Sigmoid colon (tissue), 4 donors: ENCODE measurements around the gene MED19.

ENCODE experiments used
- POLR2A ChIP-seq, 2 donors: fragments of 450-650 bp; IDR thresholded peaks; one replicate each; pipeline ENCODE4 v1.6.1; 2016; ENCODE audit warnings: antibody characterized with exemption in 2 of 2, mild to moderate bottlenecking in 2 of 2, moderate library complexity in 2 of 2
- POLR2AphosphoS5 ChIP-seq, 4 donors: sonication (generic); formaldehyde crosslinking; IDR thresholded peaks; one replicate each; pipeline ENCODE4 v1.6.1; 2017; ENCODE audit warnings: antibody characterized with exemption in 4 of 4
- TF ChIP-seq, protein P1 (sequence below), 4 experiments: fragments of 450-650 bp in 3 of 4; fragments of 200-600 bp in 1 of 4; IDR thresholded peaks; one replicate each; pipeline ENCODE4 v1.5.1; 2016 to 2019; ENCODE audit warnings: antibody characterized with exemption in 4 of 4, mild to moderate bottlenecking in 3 of 4, moderate library complexity in 2 of 4

DNA sequence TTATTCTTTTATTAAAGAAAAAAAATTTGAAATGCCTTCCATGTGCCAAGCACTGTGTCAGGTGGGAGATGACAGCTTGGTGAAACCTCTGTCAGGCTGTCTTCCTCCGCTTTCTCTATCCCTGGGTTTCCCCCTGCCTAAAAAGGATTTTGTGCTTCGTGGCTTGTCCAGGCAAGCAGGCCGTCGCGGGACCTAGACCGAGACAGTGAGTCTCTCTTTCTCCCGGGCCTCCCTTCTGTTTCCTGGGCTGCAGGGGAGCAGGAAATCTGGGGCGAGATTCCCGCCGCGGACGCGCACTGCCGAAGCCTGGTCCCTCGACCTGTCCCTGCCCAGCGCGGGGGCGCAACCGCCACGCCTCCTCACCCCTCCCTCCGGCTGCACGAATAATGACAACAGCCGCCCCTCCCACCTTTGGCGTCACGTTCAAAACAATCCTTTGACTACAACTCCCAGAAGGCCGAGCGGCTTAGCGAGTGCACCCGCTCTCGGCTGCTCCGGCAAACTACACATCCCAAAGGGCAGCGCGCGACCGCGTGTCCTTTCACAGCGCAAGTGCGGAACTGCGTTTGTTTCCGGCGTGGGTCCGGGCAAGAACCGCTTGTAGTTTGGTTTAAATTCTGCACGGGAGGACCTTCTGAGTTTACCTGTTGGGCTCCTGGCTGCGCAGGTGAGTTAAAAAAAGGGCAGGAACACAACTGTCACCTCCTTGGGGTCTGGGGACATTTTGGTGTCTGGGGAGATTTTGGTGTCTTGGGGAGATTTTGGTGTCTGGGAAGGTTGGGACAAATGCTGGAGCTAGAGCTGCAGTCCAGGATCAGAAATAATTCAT, 54.6 kb downstream of the MED19 start, which contains the start of gene CLP1:
- TF ChIP-seq, protein P1, sequence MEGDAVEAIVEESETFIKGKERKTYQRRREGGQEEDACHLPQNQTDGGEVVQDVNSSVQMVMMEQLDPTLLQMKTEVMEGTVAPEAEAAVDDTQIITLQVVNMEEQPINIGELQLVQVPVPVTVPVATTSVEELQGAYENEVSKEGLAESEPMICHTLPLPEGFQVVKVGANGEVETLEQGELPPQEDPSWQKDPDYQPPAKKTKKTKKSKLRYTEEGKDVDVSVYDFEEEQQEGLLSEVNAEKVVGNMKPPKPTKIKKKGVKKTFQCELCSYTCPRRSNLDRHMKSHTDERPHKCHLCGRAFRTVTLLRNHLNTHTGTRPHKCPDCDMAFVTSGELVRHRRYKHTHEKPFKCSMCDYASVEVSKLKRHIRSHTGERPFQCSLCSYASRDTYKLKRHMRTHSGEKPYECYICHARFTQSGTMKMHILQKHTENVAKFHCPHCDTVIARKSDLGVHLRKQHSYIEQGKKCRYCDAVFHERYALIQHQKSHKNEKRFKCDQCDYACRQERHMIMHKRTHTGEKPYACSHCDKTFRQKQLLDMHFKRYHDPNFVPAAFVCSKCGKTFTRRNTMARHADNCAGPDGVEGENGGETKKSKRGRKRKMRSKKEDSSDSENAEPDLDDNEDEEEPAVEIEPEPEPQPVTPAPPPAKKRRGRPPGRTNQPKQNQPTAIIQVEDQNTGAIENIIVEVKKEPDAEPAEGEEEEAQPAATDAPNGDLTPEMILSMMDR (IDR thresholded peaks at IDR 0.05): no peak
- TF ChIP-seq POLR2A (IDR thresholded peaks at IDR 0.05) (peak; percentile 43 to 68), POLR2AphosphoS5 (IDR thresholded peaks at IDR 0.05) (peak; percentile 59 to 90 (median 84))
